ENCODE data around the gene IFNL4. TPM values are rescaled to one million over a fixed set of nuclear protein-coding genes. Genes with fewer than 3 reads are reported as not detected.

Gene IFNL4
- total and polyA plus RNA-seq, 2 donors (not counting 3 experiments of a cell fraction or from before 2014, with no cell fraction given), result not detected

DNA sequence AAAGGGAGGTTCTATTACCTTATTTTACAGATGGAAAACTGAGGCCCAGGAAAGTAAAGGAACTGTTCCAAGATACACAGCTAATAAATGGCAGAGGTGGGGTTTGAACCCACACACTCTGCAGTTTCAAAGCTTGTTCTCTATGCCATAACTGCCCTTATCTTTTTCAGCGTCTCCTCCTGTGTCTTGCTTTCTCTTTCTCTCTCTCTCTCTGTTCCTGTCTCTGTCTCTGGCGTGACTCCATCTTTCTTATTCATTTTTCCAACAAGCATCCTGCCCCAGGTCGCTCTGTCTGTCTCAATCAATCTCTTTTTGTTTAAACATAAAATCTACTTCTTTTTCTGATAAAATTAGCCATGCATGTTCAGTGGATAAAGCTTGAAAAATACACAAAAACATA, 3.2 kb upstream of the IFNL4 start:
- no peak for FAIRE-seq
- dilution Hi-C loops (cut with MboI; ENCODE audit: extremely low pct_ligation_motif_present, low sequenced_read_pairs) (no loop called here), intact Hi-C loops (cut with micrococcal nuclease) (no loop called here)

GRCh38 chr19:39251081-39251480, 2.4 kb upstream of the IFNL4 start:
- Histone ChIP-seq H3K4me3 (replicated peaks in 1 of 3; ENCODE audit: insufficient read depth in 1 of 3, low read depth in 1 of 3, low read length in 3 of 3) (no peak overlapping the region), H3K36me3 (ENCODE audit: control insufficient read depth in 2 of 2, extremely low read depth in 1 of 2, insufficient read depth in 2 of 2, low read length in 2 of 2) (no peaks in the 10 kb centered on the region), H3K9me3 (replicated peaks; ENCODE audit: control insufficient read depth, insufficient read depth, low read length) (no peaks in the 10 kb centered on the region), H3K4me2 (ENCODE audit: insufficient read depth, low read length) (no peak overlapping the region), H3K9ac (replicated peaks; ENCODE audit: extremely low read depth, insufficient read depth, low read length) (no peak overlapping the region), H3K27me3 (ENCODE audit: control insufficient read depth in 2 of 2, insufficient read depth in 2 of 2, low read length in 2 of 2) (peaks cover 33 to 38% of the 10 kb centered on the region in 2 experiments), H3K79me2 (ENCODE audit: control insufficient read depth, insufficient read depth, low read length) (no peaks in the 10 kb centered on the region), H3K27ac (ENCODE audit: insufficient read depth, low read depth, low read length) (no peak overlapping the region), H3K4me1 (ENCODE audit: control insufficient read depth, extremely low read depth, insufficient read depth, low read length) (no peaks in the 10 kb centered on the region), H2AFZ (ENCODE audit: low read depth, low read length) (no peak overlapping the region), H4K20me1 (replicated peaks; ENCODE audit: control insufficient read depth, extremely low read depth, insufficient read depth, low read length) (no peaks in the 10 kb centered on the region), H3K9me1 (replicated peaks; ENCODE audit: control insufficient read depth, extremely low read depth, insufficient read depth, low read length) (no peaks in the 10 kb centered on the region)
- DNase-seq (ENCODE audit: low read depth, low spot score) (no peak), FAIRE-seq (no peak)
- dilution Hi-C loops (cut with MboI; ENCODE audit: extremely low pct_ligation_motif_present, low sequenced_read_pairs) (no loop called here), intact Hi-C loops (cut with micrococcal nuclease) (no loop called here)
- POLR2A ChIA-PET, result no interaction called here
- TF ChIP-seq POLR2AphosphoS5 (IDR thresholded peaks at IDR 0.05; ENCODE audit: insufficient read depth, low read depth, low read length), result no peak
- no peak for TF ChIP-seq JUN (IDR thresholded peaks at IDR 0.05; ENCODE audit: borderline replicate concordance, insufficient read depth, insufficient read length, low read depth)
- BruUV-seq (replicated peaks), result no TSS peak
- CTCF ChIA-PET, result interaction anchor here (0.7 to 1.2 kb wide), 2 partner anchors 14 to 31 kb away, joined by 3 read pairs; no protein-coding TSS in a partner anchor

More for the DNA sequence above, 3.2 kb upstream of the IFNL4 start:
- POLR2A ChIA-PET, result no interaction called here
- Histone ChIP-seq H3K4me3 (replicated peaks in 1 of 3; ENCODE audit: insufficient read depth in 1 of 3, low read depth in 1 of 3, low read length in 3 of 3) (no peak overlapping the region), H3K36me3 (ENCODE audit: control insufficient read depth in 2 of 2, extremely low read depth in 1 of 2, insufficient read depth in 2 of 2, low read length in 2 of 2) (no peaks in the 10 kb centered on the region), H3K9me1 (replicated peaks; ENCODE audit: control insufficient read depth, extremely low read depth, insufficient read depth, low read length) (no peaks in the 10 kb centered on the region), H3K27ac (ENCODE audit: insufficient read depth, low read depth, low read length) (no peak overlapping the region), H3K9ac (replicated peaks; ENCODE audit: extremely low read depth, insufficient read depth, low read length) (no peak overlapping the region), H3K4me1 (ENCODE audit: control insufficient read depth, extremely low read depth, insufficient read depth, low read length) (no peaks in the 10 kb centered on the region), H3K9me3 (replicated peaks; ENCODE audit: control insufficient read depth, insufficient read depth, low read length) (no peaks in the 10 kb centered on the region), H2AFZ (ENCODE audit: low read depth, low read length) (no peak overlapping the region), H4K20me1 (replicated peaks; ENCODE audit: control insufficient read depth, extremely low read depth, insufficient read depth, low read length) (no peaks in the 10 kb centered on the region), H3K4me2 (ENCODE audit: insufficient read depth, low read length) (no peak overlapping the region), H3K27me3 (ENCODE audit: control insufficient read depth in 2 of 2, insufficient read depth in 2 of 2, low read length in 2 of 2) (peaks cover 32 to 36% of the 10 kb centered on the region in 2 experiments), H3K79me2 (ENCODE audit: control insufficient read depth, insufficient read depth, low read length) (no peaks in the 10 kb centered on the region)
- CTCF ChIA-PET, result no interaction called here
- TF ChIP-seq GATA2 (IDR thresholded peaks at IDR 0.05; ENCODE audit: insufficient read depth, insufficient read length, low read depth, low read length), result no peak
- TF ChIP-seq MAX (IDR thresholded peaks at IDR 0.05; ENCODE audit: insufficient read depth, insufficient read length), result no peak
- no peak for TF ChIP-seq JUN (IDR thresholded peaks at IDR 0.05; ENCODE audit: borderline replicate concordance, insufficient read depth, insufficient read length, low read depth)
- no TSS peak for BruUV-seq (replicated peaks)
- DNase-seq (ENCODE audit: low read depth, low spot score), result no peak

Data from endothelial cell of umbilical vein (primary cell).